ENCODE measurements around the gene RBM47.

- no peak for TF ChIP-seq CTCF (IDR thresholded peaks at IDR 0.05; ENCODE audit: insufficient read depth, low read length)
- TF ChIP-seq REST (IDR thresholded peaks at IDR 0.05; ENCODE audit: insufficient replicate concordance, low read depth) = no peak
- no peak for TF ChIP-seq SPI1 (IDR thresholded peaks at IDR 0.05; ENCODE audit: borderline replicate concordance, low read depth)
- no peak for TF ChIP-seq GABPA (IDR thresholded peaks at IDR 0.05; ENCODE audit: low read depth)
- TF ChIP-seq POLR2AphosphoS5 (IDR thresholded peaks at IDR 0.05; ENCODE audit: low read depth) = no peak
Observed at GRCh38 chr4:40619600-40619999, 10.1 kb downstream of the RBM47 start.
